LNCAP (cell line): ENCODE measurements around the gene ZNF710.

Experiments
- CTCF ChIP-seq: fragments of 450-650 bp; IDR thresholded peaks from 2 replicates; pipeline ENCODE4 v1.5.1; 2017; ENCODE audit warnings: mild to moderate bottlenecking

The ZNF710 gene

GRCh38 chr15:90083419-90083818 is 82.3 kb downstream of the ZNF710 start:
- TF ChIP-seq CTCF: no peak

GRCh38 chr15:90083954-90084607 is 83.0 kb downstream of the ZNF710 start:
- TF ChIP-seq CTCF: no peak

GRCh38 chr15:90084876-90085423 is 83.8 kb downstream of the ZNF710 start:
- TF ChIP-seq CTCF: no peak

GRCh38 chr15:90085565-90085964 is 84.4 kb downstream of the ZNF710 start:
- TF ChIP-seq CTCF: no peak

- peak; percentile 69 for TF ChIP-seq CTCF
These were observed 85.7 kb downstream of the ZNF710 start for GRCh38 chr15:90086868-90087268.

GRCh38 chr15:90087454-90088154 is 86.5 kb downstream of the ZNF710 start:
- TF ChIP-seq CTCF: no peak

GRCh38 chr15:90090226-90090848 is 89.2 kb downstream of the ZNF710 start:
- TF ChIP-seq CTCF: no peak
